ENCODE measurements around the gene PRM3.

Gene PRM3

DNA sequence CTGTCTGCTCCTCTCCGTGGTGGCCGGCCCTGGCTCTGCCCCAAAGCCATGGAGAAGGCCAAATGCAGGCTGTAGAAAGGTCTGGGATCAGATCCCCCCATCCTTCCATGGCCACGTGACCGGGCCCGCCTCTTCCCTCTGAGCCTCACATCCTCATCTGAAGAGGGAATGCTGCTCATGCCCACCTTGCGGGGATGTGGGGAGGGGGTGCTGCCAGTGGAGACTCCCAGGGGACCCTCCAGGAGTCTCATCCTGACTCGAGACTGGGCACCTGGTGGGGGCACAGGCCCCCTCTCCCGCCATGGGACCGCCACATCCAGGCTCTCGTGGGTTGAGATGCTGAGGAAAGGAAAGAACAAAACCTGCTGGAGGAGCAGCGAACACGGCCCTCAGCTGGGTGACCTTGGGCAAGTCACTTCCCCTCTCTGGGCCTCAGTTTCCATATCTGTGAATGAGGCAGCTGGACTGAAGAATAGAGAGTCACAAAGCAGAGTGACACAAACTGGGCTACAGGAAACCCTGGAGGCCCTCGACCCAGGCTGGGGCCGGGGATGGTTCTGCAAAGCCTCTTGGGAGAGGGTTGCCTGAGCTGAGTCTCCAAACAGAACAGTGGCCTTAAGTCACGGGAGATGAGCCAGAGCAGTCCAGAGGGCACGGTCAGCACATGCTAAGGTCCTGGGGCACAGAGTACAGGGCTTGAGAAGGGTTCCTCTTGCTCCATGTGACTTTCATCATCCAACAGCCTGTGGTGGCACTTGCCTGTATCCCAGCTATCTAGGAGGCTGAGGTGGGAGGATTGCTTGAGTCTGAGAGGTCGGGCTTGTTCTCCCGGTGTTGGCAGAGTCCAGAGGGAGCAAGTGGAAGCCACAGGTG lies 47.5 kb downstream of the PRM3 start:
- FAIRE-seq (no peak), DNase-seq (ENCODE audit: low spot score) (no peak)

DNA sequence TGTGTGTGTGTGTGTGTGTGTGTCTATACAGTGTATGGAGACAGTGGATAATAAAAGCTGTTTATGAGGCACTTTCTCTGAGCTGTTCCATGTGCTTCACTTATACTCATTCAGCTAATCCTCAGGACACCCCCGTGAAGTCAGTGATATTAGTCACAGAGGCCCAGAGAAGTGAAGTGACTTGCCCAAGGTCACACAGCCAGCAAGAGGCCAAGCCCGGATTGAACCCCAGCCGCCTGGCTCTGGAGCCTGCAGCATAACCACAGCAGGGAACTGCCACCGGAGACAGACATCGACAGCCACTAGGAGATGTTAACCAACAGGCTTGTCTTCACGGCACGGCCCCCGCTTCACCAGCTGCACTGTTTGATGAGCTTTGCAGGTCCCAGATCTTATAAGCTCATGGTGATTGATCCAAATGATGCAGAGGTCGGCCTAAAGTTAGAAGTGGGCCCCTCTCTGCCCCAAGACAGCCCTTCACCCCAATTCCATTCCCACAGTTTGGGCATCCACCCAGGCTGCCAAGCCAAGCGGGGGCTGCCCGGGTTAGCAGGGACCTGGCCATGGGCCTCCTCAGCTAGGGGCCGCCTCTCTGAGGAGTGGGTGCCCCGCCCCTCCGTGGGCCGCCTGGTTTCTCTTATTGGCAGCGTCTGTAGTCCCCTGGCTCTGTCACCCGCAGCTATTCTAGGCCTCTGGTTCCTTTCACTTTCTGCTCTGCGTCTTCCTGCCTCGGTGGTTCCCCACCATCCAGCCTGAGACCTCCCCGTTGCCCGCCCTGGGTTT lies 48.3 kb downstream of the PRM3 start:
- FAIRE-seq (no peak), DNase-seq (ENCODE audit: low spot score) (no peak)

DNA sequence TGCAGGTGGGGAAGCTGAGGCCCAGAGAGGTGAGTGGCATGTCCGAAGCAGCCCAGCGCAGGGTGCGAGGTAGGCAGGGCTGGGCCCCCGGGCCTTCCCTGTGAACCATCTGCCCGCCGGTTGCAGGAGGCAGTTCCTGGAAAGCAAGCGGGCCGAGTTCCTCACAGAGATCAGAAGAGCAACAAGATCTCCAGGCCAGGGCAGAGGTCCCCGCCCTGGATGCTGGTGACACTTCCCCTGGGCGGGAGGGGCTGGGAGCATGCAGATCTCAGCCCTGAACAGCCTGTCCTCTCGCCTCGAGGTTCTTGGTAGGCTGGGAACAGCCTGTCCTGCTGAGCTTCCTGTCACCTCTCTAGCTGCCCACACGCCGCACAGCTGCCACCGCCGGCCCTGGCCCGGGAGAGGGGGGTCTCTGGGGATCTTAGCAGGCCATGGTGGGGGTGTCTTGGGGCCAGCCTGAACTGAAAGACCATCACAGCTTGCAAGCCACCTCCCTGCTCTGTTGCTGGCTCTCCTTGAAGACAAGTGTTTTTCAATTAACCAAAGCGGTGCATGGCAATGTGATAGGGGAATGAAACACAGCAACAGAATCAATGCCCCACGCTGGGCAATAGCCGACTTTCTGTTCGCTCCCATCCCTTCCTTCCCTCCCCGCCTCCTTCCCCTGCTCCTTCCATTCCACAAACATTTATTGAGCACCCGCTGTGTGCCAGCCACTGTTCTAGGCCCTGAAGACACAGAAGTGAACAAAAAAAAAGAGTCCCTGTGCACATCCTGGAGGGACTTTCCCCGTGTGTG lies 49.1 kb downstream of the PRM3 start:
- no peak for FAIRE-seq
- DNase-seq (ENCODE audit: low spot score), result no peak
